Neuron (in vitro differentiated cells): ENCODE data around the gene PLCL1.

Experiments
- H2AFZ ChIP-seq: one replicate; pipeline ENCODE4 v1.6.1; 2013; ENCODE audit warnings: low read depth, mild to moderate bottlenecking, inconsistent platforms, low read length, moderate library complexity
- H3K27me3 ChIP-seq: one replicate; pipeline ENCODE4 v1.6.1; 2013; ENCODE audit warnings: low read length; ENCODE audit not compliant: insufficient read depth
- H3K36me3 ChIP-seq: one replicate; pipeline ENCODE4 v1.6.1; 2013; ENCODE audit warnings: low read length; ENCODE audit not compliant: insufficient read depth
- H3K4me1 ChIP-seq: one replicate; pipeline ENCODE4 v1.6.1; 2013; ENCODE audit warnings: low read length; ENCODE audit not compliant: insufficient read depth
- H3K4me3 ChIP-seq: 2 replicates; pipeline ENCODE4 v1.5.1; 2013; ENCODE audit warnings: mild to moderate bottlenecking, low read length, moderate library complexity
- H3K9me3 ChIP-seq: one replicate; pipeline ENCODE4 v1.6.1; 2013; ENCODE audit warnings: low read length

PLCL1 gene

DNA sequence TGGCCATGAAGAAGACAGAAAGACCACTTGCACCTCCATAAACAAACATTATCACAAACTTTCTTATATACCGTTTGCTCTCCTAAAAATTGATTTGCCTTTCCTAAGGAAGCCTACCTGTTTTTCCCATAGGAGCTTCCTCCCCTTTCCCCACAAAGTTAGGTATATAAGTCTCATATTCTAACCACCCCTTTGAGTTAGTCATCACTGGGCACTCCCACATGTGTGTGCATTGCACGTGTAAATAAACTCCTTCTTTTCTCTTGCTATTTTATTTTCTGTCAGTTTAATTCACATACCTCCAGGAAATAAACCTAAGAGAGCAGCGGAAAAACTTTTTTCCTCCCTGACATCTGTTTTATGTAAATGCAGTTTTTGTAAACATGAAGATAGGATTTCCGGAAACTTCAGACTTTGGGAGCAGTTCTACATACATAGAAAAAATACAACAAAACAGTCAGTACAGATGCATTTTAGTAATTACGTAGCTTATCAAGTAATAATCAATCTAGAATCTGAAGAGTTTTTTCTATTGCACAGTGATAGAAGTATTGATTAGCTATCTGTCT lies 46.6 kb downstream of the PLCL1 start:
- Histone ChIP-seq H3K36me3 (no peaks in the 10 kb centered on the region), H3K4me1 (no peaks in the 10 kb centered on the region), H3K4me3 (no peak overlapping the region), H2AFZ (no peak overlapping the region), H3K9me3 (no peaks in the 10 kb centered on the region), H3K27me3 (peaks cover 2% of the 10 kb centered on the region)

DNA sequence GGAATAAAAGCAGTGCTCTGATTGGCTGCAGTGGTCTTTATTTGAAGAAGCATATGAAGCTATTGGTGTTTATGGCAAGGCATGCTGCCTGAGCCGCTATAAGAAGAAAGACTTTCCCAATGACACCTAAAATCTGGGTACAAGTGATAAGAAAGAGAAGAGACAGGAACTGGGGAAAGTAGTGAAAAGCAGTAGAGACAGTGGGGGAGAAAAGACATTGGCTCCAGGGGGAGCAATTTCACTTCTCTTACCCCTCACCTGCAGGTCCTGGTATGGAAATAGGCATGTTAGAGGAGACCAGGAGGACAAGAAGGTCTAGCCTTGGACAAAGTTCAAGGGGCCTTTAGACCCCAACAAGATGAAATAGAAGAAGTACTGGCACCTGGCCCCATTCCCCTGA lies 47.1 kb downstream of the PLCL1 start:
- H3K4me1 ChIP-seq: no peaks in the 10 kb centered on the region
- no peaks in the 10 kb centered on the region for H3K9me3 ChIP-seq
- no peak overlapping the region for H2AFZ ChIP-seq
- H3K4me3 ChIP-seq: no peak overlapping the region
- H3K27me3 ChIP-seq: peaks cover 2% of the 10 kb centered on the region
- H3K36me3 ChIP-seq: no peaks in the 10 kb centered on the region

DNA sequence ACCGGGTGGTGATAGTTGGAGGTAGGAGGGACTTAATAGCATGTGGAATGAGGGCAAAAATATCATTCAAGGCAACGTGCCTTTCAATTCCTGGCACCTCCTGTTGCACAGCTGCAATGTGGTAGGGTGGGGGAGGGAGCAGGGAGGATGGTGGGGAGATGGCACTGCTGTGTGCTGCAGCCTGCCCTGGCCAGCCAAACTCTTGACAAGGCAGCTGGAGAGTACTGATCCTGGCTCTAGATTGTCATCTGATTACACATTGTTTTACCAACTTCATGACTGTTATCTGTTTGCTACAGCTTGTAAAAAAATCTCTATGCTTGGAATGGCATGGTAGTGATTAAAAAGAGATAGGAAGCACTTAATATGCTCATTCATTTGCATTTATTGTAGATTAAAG lies 47.7 kb downstream of the PLCL1 start:
- Histone ChIP-seq H3K27me3 (peaks cover 2% of the 10 kb centered on the region), H3K36me3 (no peaks in the 10 kb centered on the region), H2AFZ (no peak overlapping the region), H3K4me3 (no peak overlapping the region), H3K9me3 (no peaks in the 10 kb centered on the region), H3K4me1 (no peaks in the 10 kb centered on the region)

DNA sequence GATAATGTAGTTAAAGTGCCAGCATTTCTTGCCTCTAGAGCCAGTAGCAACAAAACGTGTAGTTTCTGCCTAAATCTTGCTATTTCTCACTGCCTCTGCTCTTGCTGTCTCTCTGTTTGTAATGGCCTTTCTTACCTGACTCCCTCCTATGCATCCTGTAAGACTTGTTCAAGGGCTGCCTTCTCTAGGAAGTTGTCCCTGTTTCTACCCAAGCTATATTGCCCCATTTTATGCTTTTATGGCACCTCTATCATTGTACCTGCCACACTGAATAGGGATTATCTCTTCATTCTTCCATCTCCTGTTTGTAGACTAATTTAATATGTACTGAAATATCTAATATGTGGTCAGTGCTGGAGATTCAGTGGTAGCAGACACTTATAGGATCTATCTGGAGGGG lies 49.2 kb downstream of the PLCL1 start:
- Histone ChIP-seq H3K9me3 (no peaks in the 10 kb centered on the region), H3K4me1 (no peaks in the 10 kb centered on the region), H3K4me3 (no peak overlapping the region), H3K36me3 (no peaks in the 10 kb centered on the region), H3K27me3 (peaks cover 2% of the 10 kb centered on the region), H2AFZ (no peak overlapping the region)

DNA sequence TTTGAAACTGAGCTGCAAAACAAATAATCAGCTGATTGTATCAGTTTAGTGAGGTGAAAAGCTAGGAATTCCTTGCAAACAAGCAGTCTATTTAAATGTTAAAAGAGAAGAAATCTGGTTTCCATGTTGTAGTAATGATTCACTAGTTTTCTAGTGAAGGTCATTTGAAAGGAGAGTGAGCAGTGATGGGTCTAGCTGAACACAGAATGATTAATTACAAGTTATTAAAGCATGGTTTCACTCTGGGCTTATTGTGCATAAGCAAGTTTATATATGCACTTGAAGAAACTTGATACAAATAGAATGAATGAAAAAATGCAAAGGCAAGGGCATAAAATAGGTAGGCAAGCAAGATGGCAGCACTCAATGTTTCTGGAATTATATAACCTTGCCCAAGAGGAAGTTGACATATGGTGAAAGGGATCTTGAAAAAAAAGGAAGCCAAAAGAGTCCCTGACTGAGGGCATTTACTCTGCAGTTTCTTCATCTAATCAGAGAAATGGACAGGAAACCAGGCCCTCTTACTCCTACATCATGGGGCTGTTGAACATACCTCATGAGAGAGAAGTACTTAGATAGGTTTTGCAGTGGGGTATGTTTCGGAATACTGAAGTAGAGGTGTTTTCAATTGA lies 53.2 kb downstream of the PLCL1 start:
- no peaks in the 10 kb centered on the region for H3K36me3 ChIP-seq
- no peaks in the 10 kb centered on the region for H3K4me1 ChIP-seq
- no peak overlapping the region for H2AFZ ChIP-seq
- H3K9me3 ChIP-seq: no peaks in the 10 kb centered on the region
- no peak overlapping the region for H3K4me3 ChIP-seq
- peaks cover 2% of the 10 kb centered on the region for H3K27me3 ChIP-seq

DNA sequence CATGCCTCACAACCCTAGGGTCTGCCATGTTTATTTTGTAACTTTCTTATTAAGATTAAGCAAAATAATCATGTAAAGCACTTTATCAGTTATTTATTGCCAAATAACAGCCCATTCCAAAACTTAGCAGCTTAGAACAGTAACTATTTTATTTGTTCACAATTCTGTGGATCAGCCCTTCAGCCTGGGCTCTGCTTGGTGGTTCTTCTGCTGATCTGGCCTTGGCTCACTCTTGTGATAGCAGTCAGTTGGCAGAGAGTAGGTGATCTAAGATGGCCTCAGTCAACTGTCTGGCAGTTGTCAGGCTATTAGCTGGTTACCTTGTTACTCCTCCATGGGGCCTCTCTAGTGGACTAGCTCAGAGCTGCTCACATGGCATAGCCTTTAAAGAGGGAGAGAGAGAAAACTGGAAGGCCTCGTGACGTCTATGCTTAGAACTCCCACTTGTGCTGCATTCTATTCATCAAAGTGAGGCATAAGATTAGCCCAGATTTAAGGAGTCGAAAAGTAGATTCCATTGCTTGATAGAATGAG lies 54.3 kb downstream of the PLCL1 start:
- no peaks in the 10 kb centered on the region for H3K27me3 ChIP-seq
- no peaks in the 10 kb centered on the region for H3K4me1 ChIP-seq
- H3K36me3 ChIP-seq: no peaks in the 10 kb centered on the region
- H3K4me3 ChIP-seq: no peak overlapping the region
- no peak overlapping the region for H2AFZ ChIP-seq
- H3K9me3 ChIP-seq: no peaks in the 10 kb centered on the region

DNA sequence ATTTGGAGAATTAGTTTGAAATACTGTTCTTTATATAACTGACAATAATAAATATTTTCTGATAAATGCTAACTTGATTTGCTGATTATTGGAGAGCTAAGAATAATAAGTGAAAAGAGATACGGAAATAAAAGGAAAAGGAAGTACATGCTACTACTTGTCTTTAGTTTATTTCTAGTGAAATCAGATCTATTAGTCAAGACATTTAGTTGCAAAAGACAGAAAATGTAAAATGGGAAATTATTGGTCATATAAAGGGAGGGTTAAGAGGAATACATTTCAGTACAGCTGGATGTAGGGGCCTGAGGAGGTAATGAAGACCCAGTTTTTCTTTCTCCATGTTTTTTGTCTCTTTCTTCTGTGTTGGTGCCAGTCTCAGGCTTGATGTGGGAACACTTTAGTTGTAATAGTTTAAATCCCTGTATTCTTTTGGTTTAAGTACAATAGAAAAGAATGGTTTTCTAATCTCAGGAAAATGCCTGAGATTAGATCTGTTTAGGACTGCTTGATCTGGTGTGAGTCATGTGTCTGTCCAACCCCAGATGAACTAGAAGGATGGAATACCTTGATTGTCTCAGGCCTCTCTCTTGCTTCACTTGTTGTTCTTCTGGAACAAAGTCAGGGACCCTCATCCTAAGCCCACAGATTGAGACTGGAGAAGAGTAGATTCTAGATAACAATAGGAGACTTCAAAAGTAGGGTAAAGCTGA lies 58.0 kb downstream of the PLCL1 start:
- Histone ChIP-seq H3K9me3 (no peaks in the 10 kb centered on the region), H2AFZ (no peak overlapping the region), H3K4me1 (no peaks in the 10 kb centered on the region), H3K27me3 (no peaks in the 10 kb centered on the region), H3K36me3 (no peaks in the 10 kb centered on the region), H3K4me3 (no peak overlapping the region)

DNA sequence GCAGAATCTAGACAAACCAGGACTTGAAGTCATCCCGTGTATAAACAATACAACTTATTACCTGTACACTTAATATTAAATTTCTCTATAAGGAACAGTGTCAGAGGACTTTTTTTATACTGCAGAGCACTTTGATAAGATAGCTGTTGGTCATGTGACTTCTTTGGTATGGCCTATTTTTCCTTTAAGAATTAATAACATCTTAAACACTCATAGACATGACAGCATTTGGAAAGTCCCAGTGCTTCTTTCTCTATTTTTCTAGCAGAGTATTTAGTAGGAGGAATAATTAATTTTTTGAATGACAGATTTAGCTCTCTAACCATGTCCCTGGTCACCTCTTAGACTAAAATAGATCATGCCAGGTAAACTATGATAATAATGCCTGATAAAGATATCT lies 59.4 kb downstream of the PLCL1 start:
- H3K27me3 ChIP-seq: no peaks in the 10 kb centered on the region
- H3K4me3 ChIP-seq: no peak overlapping the region
- no peaks in the 10 kb centered on the region for H3K4me1 ChIP-seq
- no peaks in the 10 kb centered on the region for H3K9me3 ChIP-seq
- H2AFZ ChIP-seq: no peak overlapping the region
- no peaks in the 10 kb centered on the region for H3K36me3 ChIP-seq

DNA sequence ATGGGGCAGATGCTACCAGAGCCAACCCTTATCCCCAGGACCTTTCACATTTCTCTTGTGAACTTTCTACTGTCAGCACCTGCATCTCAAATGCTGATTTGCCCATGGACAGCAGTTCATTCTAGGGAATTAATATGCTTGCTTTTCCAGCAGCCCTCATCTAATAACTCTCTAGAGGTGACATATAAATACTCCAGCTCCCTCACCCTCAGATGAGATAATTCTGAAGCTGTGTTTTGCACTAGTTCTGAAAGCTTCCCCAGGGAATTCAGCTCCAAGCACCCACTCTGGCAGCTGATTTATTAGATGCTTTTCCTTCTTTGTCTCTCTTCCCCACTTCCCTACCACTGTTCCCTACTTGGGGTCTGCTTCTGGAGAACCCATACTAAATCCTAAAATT lies 62.1 kb downstream of the PLCL1 start:
- Histone ChIP-seq H3K4me1 (no peaks in the 10 kb centered on the region), H2AFZ (no peak overlapping the region), H3K4me3 (no peak overlapping the region), H3K27me3 (no peaks in the 10 kb centered on the region), H3K36me3 (no peaks in the 10 kb centered on the region), H3K9me3 (no peaks in the 10 kb centered on the region)

DNA sequence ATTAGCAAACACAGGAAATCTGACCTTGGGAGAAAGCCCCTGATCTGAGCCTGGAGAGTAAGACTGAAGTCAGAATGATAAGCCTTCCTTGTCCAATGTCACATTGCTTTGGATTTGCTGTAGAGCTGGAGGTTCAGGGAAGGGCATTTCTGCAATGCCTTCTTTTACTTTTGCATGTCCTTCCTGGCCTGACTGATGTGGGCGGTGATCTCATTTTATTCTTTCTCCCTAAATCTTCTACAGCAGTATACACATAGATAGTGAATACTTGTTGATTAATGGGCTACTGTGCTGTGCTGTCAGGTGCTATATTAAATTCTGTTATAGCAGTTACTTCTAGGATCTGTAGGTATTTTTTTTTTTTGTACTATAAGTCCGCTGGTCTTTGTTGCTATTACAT lies 62.6 kb downstream of the PLCL1 start:
- H3K4me3 ChIP-seq: no peak overlapping the region
- H3K4me1 ChIP-seq: no peaks in the 10 kb centered on the region
- H3K27me3 ChIP-seq: no peaks in the 10 kb centered on the region
- no peak overlapping the region for H2AFZ ChIP-seq
- no peaks in the 10 kb centered on the region for H3K9me3 ChIP-seq
- H3K36me3 ChIP-seq: no peaks in the 10 kb centered on the region

DNA sequence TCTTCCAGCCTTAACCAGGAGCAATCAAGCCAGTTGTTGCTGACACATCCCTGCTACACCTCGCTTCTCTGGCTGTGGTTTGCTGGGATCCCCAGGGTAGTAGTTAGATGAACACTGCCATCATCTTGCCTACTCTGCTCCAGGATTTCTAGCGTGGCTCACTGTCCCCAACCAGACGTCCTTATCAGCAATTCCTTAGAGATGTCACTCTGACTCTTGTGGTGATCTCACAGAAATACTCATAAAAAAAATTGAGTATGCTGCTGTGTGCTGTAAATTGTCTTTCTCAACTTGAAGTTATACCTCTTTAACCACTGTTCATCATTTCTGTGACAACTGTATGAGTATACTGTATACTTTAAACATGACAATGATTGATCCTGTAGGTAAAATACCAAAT lies 63.2 kb downstream of the PLCL1 start:
- Histone ChIP-seq H3K9me3 (no peaks in the 10 kb centered on the region), H3K36me3 (no peaks in the 10 kb centered on the region), H3K4me3 (no peak overlapping the region), H3K27me3 (no peaks in the 10 kb centered on the region), H3K4me1 (no peaks in the 10 kb centered on the region), H2AFZ (no peak overlapping the region)

DNA sequence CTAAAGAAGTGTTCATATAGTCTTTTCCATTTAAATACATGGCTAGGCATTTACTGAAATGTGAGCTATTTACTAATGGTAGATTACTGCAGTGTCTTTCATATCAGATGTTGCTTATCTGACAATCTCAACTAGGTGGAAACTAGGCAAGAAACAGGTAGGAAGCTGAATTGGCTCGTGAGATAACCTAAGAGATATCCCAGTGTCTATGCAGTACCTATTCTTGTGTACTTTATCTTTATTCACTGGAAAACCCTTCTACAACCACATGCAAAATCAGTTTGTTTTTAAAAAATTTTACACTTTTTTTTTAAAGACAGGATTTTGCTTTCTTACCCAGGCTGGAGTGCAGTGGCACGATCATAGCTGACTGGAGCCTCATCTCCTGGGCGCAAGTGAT lies 63.8 kb downstream of the PLCL1 start:
- Histone ChIP-seq H3K4me1 (peaks cover 2% of the 10 kb centered on the region), H3K36me3 (no peaks in the 10 kb centered on the region), H3K27me3 (no peaks in the 10 kb centered on the region), H2AFZ (no peak overlapping the region), H3K4me3 (no peak overlapping the region), H3K9me3 (no peaks in the 10 kb centered on the region)

DNA sequence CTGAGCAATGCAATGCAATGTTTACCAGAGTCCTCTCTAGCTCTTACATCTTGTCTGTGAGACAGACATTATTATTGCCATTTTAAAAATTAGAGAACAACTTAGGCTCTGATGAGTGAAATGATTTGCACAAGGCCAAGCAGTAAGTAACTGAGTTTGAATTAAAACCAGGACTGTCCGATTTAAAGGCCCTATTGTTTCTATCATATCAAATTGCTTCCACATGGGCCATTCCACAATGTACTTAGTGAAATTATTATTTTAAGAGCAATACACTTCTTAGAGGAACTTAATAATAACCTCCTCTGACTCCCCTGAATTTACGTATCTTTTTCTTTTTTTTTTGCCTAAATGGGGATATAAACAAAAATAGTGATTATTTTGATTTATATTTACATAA lies 64.6 kb downstream of the PLCL1 start:
- H3K27me3 ChIP-seq: no peaks in the 10 kb centered on the region
- peaks cover 8% of the 10 kb centered on the region for H3K4me1 ChIP-seq
- no peak overlapping the region for H2AFZ ChIP-seq
- no peak overlapping the region for H3K4me3 ChIP-seq
- no peaks in the 10 kb centered on the region for H3K9me3 ChIP-seq
- no peaks in the 10 kb centered on the region for H3K36me3 ChIP-seq
